H1 (cell line): ENCODE measurements around the gene SAXO1.

Experiments used
- TAF1 ChIP-seq: IDR thresholded peaks from 2 replicates; pipeline ENCODE4 v1.6.1; 2011; ENCODE audit warnings: mild to moderate bottlenecking, low read depth, low read length
- TF ChIP-seq, protein P1 (sequence below): IDR thresholded peaks from 2 replicates; pipeline ENCODE4 v1.6.1; 2011; ENCODE audit warnings: low read depth, mild to moderate bottlenecking, low read length; ENCODE audit not compliant: insufficient read depth

- TF ChIP-seq, protein P1, sequence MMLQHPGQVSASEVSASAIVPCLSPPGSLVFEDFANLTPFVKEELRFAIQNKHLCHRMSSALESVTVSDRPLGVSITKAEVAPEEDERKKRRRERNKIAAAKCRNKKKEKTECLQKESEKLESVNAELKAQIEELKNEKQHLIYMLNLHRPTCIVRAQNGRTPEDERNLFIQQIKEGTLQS, result no peak
- TF ChIP-seq TAF1, result no peak
Measured at GRCh38 chr9:19074836-19075235, 41.8 kb upstream of the SAXO1 start.
